Mucosa of descending colon (tissue), 3 donors: ENCODE results near the gene SLIT3. TPM values are rescaled to one million over a fixed set of nuclear protein-coding genes. Genes with fewer than 3 reads are reported as not detected.

Experiments
- ATAC-seq: fragments of 200-7000 bp; cut with Tn5 transposase; one replicate; pipeline ENCODE4 v1.9.1; 2020; ENCODE audit warnings: mild to moderate bottlenecking, moderate library complexity
- DNase-seq, 3 donors: peaks; one replicate each; pipeline ENCODE4 v3.0.0-alpha.2; 2020
- H3K36me3 ChIP-seq: fragments of 200-600 bp; one replicate; pipeline ENCODE4 v1.8.0; 2021; ENCODE audit warnings: low read depth, mild to moderate bottlenecking
- H3K4me1 ChIP-seq: fragments of 200-600 bp; one replicate; pipeline ENCODE4 v1.8.0; 2021; ENCODE audit warnings: low read depth, mild to moderate bottlenecking
- H3K4me3 ChIP-seq: fragments of 200-600 bp; one replicate; pipeline ENCODE4 v1.8.0; 2021; ENCODE audit warnings: mild to moderate bottlenecking
- H3K9me3 ChIP-seq: fragments of 200-600 bp; one replicate; pipeline ENCODE4 v1.8.0; 2021; ENCODE audit warnings: mild to moderate bottlenecking
- CTCF ChIP-seq: fragments of 200-600 bp; IDR thresholded peaks from one replicate; pipeline ENCODE4 v1.8.0; 2022; ENCODE audit warnings: antibody characterized with exemption, mild to moderate bottlenecking
- intact Hi-C, 2 donors: fragments of 100-400 bp; cut with DNase I in 1 of 2; cut with micrococcal nuclease in 1 of 2; formaldehyde crosslinking; loops; one replicate each; pipeline versions ENCODE4 v1.11.0 to v1.11.1; 2022; cut with DNase I, micrococcal nuclease
- total RNA-seq, 3 donors: library from RNA; stranded (reverse); fragmentation: NEBNext Ultra II Directional in 2 of 3; extraction: Animal tissue kit (Norgen Biotek cat#: 25700) in 2 of 3; gene quantifications; one replicate each; pipeline versions ENCODE4 v1.2.1 to v1.2.4, GENCODE V29; 2021 to 2023
- donor health status: DM: no; HTN: no; CAD: no; lungs with moderate emphysema.
- donor health status: DM: no; HTN: no; CAD: no.
- donor health status: DM: no; HTN: yes; CAD: no.

SLIT3 gene
- total RNA-seq, 3 donors from 2014 or later: 4.2 to 25.5 (median 16.1) TPM

GRCh38 chr5:168803541-168803940, 497.4 kb downstream of the SLIT3 start:
- no peak overlapping the region for H3K4me3 ChIP-seq
- ATAC-seq: no peak
- no peak for DNase-seq
- H3K36me3 ChIP-seq: no peaks in the 10 kb centered on the region
- H3K4me1 ChIP-seq: no peaks in the 10 kb centered on the region
- intact Hi-C loops: no loop called here
- no peak for TF ChIP-seq CTCF
- no peaks in the 10 kb centered on the region for H3K9me3 ChIP-seq

- Histone ChIP-seq H3K4me1 (no peaks in the 10 kb centered on the region), H3K9me3 (no peaks in the 10 kb centered on the region), H3K36me3 (no peaks in the 10 kb centered on the region), H3K4me3 (no peak overlapping the region)
- DNase-seq (no peak), ATAC-seq (no peak)
- no peak for TF ChIP-seq CTCF
- intact Hi-C loops: no loop called here
These were observed 498.6 kb downstream of the SLIT3 start for GRCh38 chr5:168802337-168802736.

GRCh38 chr5:168801567-168801966, 499.4 kb downstream of the SLIT3 start:
- no peak for TF ChIP-seq CTCF
- H3K36me3 ChIP-seq: no peaks in the 10 kb centered on the region
- intact Hi-C loops: no loop called here
- DNase-seq: no peak
- no peak for ATAC-seq
- no peaks in the 10 kb centered on the region for H3K9me3 ChIP-seq
- H3K4me1 ChIP-seq: no peaks in the 10 kb centered on the region
- H3K4me3 ChIP-seq: no peak overlapping the region

- H3K4me1 ChIP-seq: no peaks in the 10 kb centered on the region
- H3K36me3 ChIP-seq: no peaks in the 10 kb centered on the region
- intact Hi-C loops: no loop called here
- no peak for ATAC-seq
- no peak overlapping the region for H3K4me3 ChIP-seq
- DNase-seq: no peak
- TF ChIP-seq CTCF: no peak
- no peaks in the 10 kb centered on the region for H3K9me3 ChIP-seq
These were observed 500.2 kb downstream of the SLIT3 start for GRCh38 chr5:168800701-168801100.

GRCh38 chr5:168798065-168799023, 502.6 kb downstream of the SLIT3 start:
- Histone ChIP-seq H3K9me3 (no peaks in the 10 kb centered on the region), H3K4me3 (no peak overlapping the region), H3K36me3 (no peaks in the 10 kb centered on the region), H3K4me1 (no peaks in the 10 kb centered on the region)
- ATAC-seq (no peak), DNase-seq (no peak)
- no peak for TF ChIP-seq CTCF
- intact Hi-C loops: no loop called here
